Lung (tissue), 12 donors: ENCODE measurements around the gene EIF5. TPM values are rescaled to one million over a fixed set of nuclear protein-coding genes. Genes with fewer than 3 reads are reported as not detected.

Experiments
- ATAC-seq: fragments of 200-7000 bp; cut with Tn5 transposase; one replicate; pipeline ENCODE4 v1.9.1; 2020; ENCODE audit warnings: moderate number of reproducible peaks; ENCODE audit not compliant: insufficient read depth, low FRiP score
- DNase-seq, 3 donors: peaks; one replicate each; pipeline ENCODE4 v3.0.0-alpha.2; 2013 to 2017
- H3K27ac ChIP-seq, 2 donors: one replicate each; pipeline ENCODE4 v1.5.1; 2013; ENCODE audit warnings: mild to moderate bottlenecking in 2 of 2, moderate library complexity in 2 of 2, control low read depth in 1 of 2, inconsistent platforms in 1 of 2, low read depth in 1 of 2, low read length in 1 of 2
- H3K27me3 ChIP-seq, 3 donors: one replicate each; pipeline ENCODE4 v1.5.1; 2013; ENCODE audit warnings: low read length in 2 of 3; ENCODE audit not compliant: control insufficient read depth in 3 of 3, insufficient read depth in 3 of 3
- H3K36me3 ChIP-seq, 4 donors: one replicate each; pipeline ENCODE4 v1.5.1; 2013; ENCODE audit warnings: low read length in 4 of 4, mild to moderate bottlenecking in 1 of 4, moderate library complexity in 1 of 4; ENCODE audit not compliant: control insufficient read depth in 4 of 4, insufficient read depth in 4 of 4
- H3K4me1 ChIP-seq, 5 donors: one replicate each; pipeline ENCODE4 v1.5.1; 2013; ENCODE audit warnings: low read length in 5 of 5, mild to moderate bottlenecking in 2 of 5, moderate library complexity in 1 of 5; ENCODE audit not compliant: control insufficient read depth in 5 of 5, insufficient read depth in 5 of 5
- H3K4me3 ChIP-seq: one replicate; pipeline ENCODE4 v1.5.1; 2013; ENCODE audit warnings: mild to moderate bottlenecking, control low read depth, moderate library complexity
- H3K9ac ChIP-seq, 2 donors: one replicate each; pipeline ENCODE4 v1.5.1; 2013; ENCODE audit warnings: low read length in 2 of 2, control low read depth in 1 of 2; ENCODE audit not compliant: insufficient read depth in 1 of 2
- H3K9me3 ChIP-seq, 4 donors: one replicate each; pipeline ENCODE4 v1.5.1; 2013; ENCODE audit warnings: low read length in 3 of 4, mild to moderate bottlenecking in 1 of 4, moderate library complexity in 1 of 4; ENCODE audit not compliant: control insufficient read depth in 4 of 4, insufficient read depth in 3 of 4
- CTCF ChIP-seq: IDR thresholded peaks from 2 replicates; pipeline ENCODE4 v1.5.1; 2012; ENCODE audit warnings: mild to moderate bottlenecking; ENCODE audit errors: control extremely low read depth, extremely low read depth
- WGBS, 2 donors: extraction: QIAGEN DNeasy Blood & Tissue Kit; methylation state at CpG; one replicate each; pipeline ENCODE4 v1.1.7; 2013; 5-methylcytosine and 5-hydroxymethylcytosine counted together
- polyA plus RNA-seq, 2 donors: library from polyadenylated mRNA; stranded (reverse); fragments of 200-250 nt; gene quantifications; one replicate each; pipeline ENCODE4 v1.2.1, GENCODE V29; 2013
- total RNA-seq, 2 donors: library from RNA; depleted of rRNA in 1 of 2; stranded (reverse); fragments of >200 nt in 1 of 2; gene quantifications; one replicate each; pipeline ENCODE4 v1.2.1, GENCODE V29; 2014 to 2021
- donor health status: control.
- donor health status: control.
- donor health status: Bipolar disorder and iron deficiency.
- donor health status: healthy.
- donor health status: DM: yes; HTN: yes; CAD: no.

Gene EIF5
- total and polyA plus RNA-seq, 4 donors, result 50.4 to 255 (median 161) TPM

- Histone ChIP-seq H3K9me3 (peaks cover 0 to 4% (median 0%) of the 10 kb centered on the region in 4 donors), H3K4me3 (no peak overlapping the region), H3K9ac (no peak overlapping the region), H3K36me3 (no peaks in the 10 kb centered on the region), H3K4me1 (no peaks in the 10 kb centered on the region), H3K27me3 (no peaks in the 10 kb centered on the region), H3K27ac (no peak overlapping the region)
- no peak for TF ChIP-seq CTCF
- WGBS, 2 donors, result 23 to 45% methylated on average over 2 of the region's 2 CpGs
- DNase-seq, result no peak
- no peak for ATAC-seq
Measured at GRCh38 chr14:103304706-103305105, 29.3 kb upstream of the EIF5 start.

- no peak overlapping the region for H3K27ac ChIP-seq
- WGBS, 2 donors, result 87 to 91% methylated on average over 10 of the region's 10 CpGs
- ATAC-seq (no peak), DNase-seq (no peak)
- H3K9ac ChIP-seq, result no peak overlapping the region
- H3K4me3 ChIP-seq, result no peak overlapping the region
- H3K27me3 ChIP-seq, result no peaks in the 10 kb centered on the region
- peaks cover 0 to 4% (median 0%) of the 10 kb centered on the region in 4 donors for H3K9me3 ChIP-seq
- no peak for TF ChIP-seq CTCF
- H3K4me1 ChIP-seq, result no peaks in the 10 kb centered on the region
- no peaks in the 10 kb centered on the region for H3K36me3 ChIP-seq
Measured at GRCh38 chr14:103308717-103309616, 25.1 kb upstream of the EIF5 start.

- DNase-seq, result no peak
- Histone ChIP-seq H3K4me3 (no peak overlapping the region), H3K36me3 (no peaks in the 10 kb centered on the region), H3K27me3 (no peaks in the 10 kb centered on the region), H3K9me3 (peaks cover 0 to 4% (median 0%) of the 10 kb centered on the region in 4 donors), H3K27ac (no peak overlapping the region), H3K9ac (no peak overlapping the region), H3K4me1 (peaks cover 0 to 3% (median 0%) of the 10 kb centered on the region in 5 donors)
- TF ChIP-seq CTCF, result no peak
- ATAC-seq, result no peak
- WGBS, 2 donors, result 93 to 94% methylated on average over 12 of the region's 12 CpGs
Measured at GRCh38 chr14:103310576-103311095, 23.4 kb upstream of the EIF5 start.
